ENCODE results near the gene CCSER2.
"Not testable (repeated sequence)": the region's sequence is repeated elsewhere in the genome, so short reads cannot be mapped to it uniquely, and the experiment has no call there.

- not testable (repeated sequence) for TF ChIP-seq CTCF (IDR thresholded peaks at IDR 0.05); EZH2 (IDR thresholded peaks at IDR 0.05; ENCODE audit: borderline replicate concordance, insufficient read depth, low read depth, low read length, poor library complexity, severe bottlenecking)
Measured at GRCh38 chr10:84414110-84414509, 85.7 kb downstream of the CCSER2 start.
